Breast epithelium (tissue), 3 donors: Measurements from ENCODE around the gene PSMB8.

Source experiments
- CTCF ChIP-seq, 3 donors: fragments of 450-650 bp; IDR thresholded peaks; one replicate each; pipeline ENCODE4 v1.5.1; 2016 to 2017; ENCODE audit warnings: antibody characterized with exemption in 3 of 3, mild to moderate bottlenecking in 3 of 3, moderate library complexity in 3 of 3
- POLR2A ChIP-seq: fragments of 450-650 bp; IDR thresholded peaks from one replicate; pipeline ENCODE4 v1.6.1; 2016; ENCODE audit warnings: antibody characterized with exemption, mild to moderate bottlenecking, moderate library complexity

DNA sequence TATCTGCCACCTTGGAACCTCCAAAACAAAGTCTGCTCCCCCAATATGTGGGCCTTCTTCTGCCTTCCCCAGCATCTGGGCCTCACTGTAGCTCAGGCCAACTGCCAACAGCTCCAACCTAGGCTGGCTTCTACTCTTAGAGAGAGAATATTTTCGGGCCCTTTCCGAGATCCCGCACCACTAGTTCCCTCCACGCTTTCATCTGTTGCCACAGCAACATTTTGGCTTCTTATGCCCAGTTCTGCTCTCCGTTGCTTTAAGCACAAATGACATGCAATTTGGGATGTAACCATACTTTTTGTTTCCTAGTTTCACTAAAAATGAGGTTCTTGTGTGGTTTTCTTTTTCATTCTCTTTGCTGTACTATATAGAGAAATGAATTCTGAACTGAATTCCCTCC is 43.8 kb upstream of the PSMB8 start:
- no peak for TF ChIP-seq CTCF (IDR thresholded peaks at IDR 0.05)
- TF ChIP-seq POLR2A, result no peak
